Endothelial cell of umbilical vein (primary cell): ENCODE measurements around the gene FOXK1. TPM values are rescaled to one million over a fixed set of nuclear protein-coding genes. Genes with fewer than 3 reads are reported as not detected.

Experiments
- BruUV-seq: library from RNA; stranded (reverse); fragments of 400-500 nt; replicated peaks from 2 replicates; lab custom pipeline; 2021; lab: Mats Ljungman, UMichigan
- CTCF ChIA-PET: fragments of 300-600, 350-600 bp; sonication (Branson Sonifier 250); formaldehyde crosslinking; loops from one replicate; lab custom pipeline; 2021; ENCODE audit warnings: antibody characterized with exemption, inconsistent platforms; lab: Charles Lee
- POLR2A ChIA-PET: fragments of 300-600, 350-600 bp; sonication (Branson Sonifier 250); formaldehyde crosslinking; loops from one replicate; lab custom pipeline; 2021; ENCODE audit warnings: antibody characterized with exemption, inconsistent platforms; lab: Charles Lee
- DNase-seq: peaks from one replicate; pipeline ENCODE4 v3.0.0-alpha.2; 2011; ENCODE audit warnings: low read depth, low spot score
- FAIRE-seq: peaks from 2 replicates; lab custom pipeline; 2011; peaks lifted over from hg19 to GRCh38; lab: Jason Lieb, UNC
- H2AFZ ChIP-seq: 2 replicates; pipeline ENCODE4 v1.6.0; 2012; ENCODE audit warnings: low read depth, low read length, control low read depth, inconsistent platforms
- H3K27ac ChIP-seq: 2 replicates; pipeline ENCODE4 v1.5.1; 2011; ENCODE audit warnings: low read depth, mild to moderate bottlenecking, control low read depth, low read length, moderate library complexity; ENCODE audit not compliant: insufficient read depth
- H3K27me3 ChIP-seq, 2 experiments: 2 replicates each; pipeline versions ENCODE4 v1.6.0 to v1.6.1; 2011; ENCODE audit warnings: low read length in 2 of 2, mixed read lengths in 1 of 2; ENCODE audit not compliant: control insufficient read depth in 2 of 2, insufficient read depth in 2 of 2
- H3K36me3 ChIP-seq, 2 experiments: 2 replicates in 1 of 2; 3 replicates in 1 of 2; pipeline ENCODE4 v1.5.1; 2011; ENCODE audit warnings: low read length in 2 of 2, mild to moderate bottlenecking in 1 of 2, moderate library complexity in 1 of 2; ENCODE audit not compliant: control insufficient read depth in 2 of 2, insufficient read depth in 2 of 2; ENCODE audit errors: extremely low read depth in 1 of 2
- H3K4me1 ChIP-seq: 3 replicates; pipeline ENCODE4 v1.5.1; 2011; ENCODE audit warnings: mild to moderate bottlenecking, low read length; ENCODE audit not compliant: control insufficient read depth, insufficient read depth; ENCODE audit errors: extremely low read depth
- H3K4me2 ChIP-seq: 2 replicates; pipeline ENCODE4 v1.6.1; 2011; ENCODE audit warnings: low read length, control low read depth, mixed read lengths; ENCODE audit not compliant: insufficient read depth
- H3K4me3 ChIP-seq, 3 experiments: fragments of 200-600 bp in 1 of 3; sonication (generic), shearing (Covaris generic) in 1 of 3; replicated peaks in 1 of 3; 2 replicates each; pipeline ENCODE4 v1.5.1; 2011 to 2016; ENCODE audit warnings: control low read depth in 3 of 3, low read length in 3 of 3, mild to moderate bottlenecking in 2 of 3, inconsistent platforms in 1 of 3, low read depth in 1 of 3, moderate library complexity in 1 of 3; ENCODE audit not compliant: insufficient read depth in 1 of 3
- H3K79me2 ChIP-seq: 2 replicates; pipeline ENCODE4 v1.6.0; 2012; ENCODE audit warnings: low read length, inconsistent platforms; ENCODE audit not compliant: control insufficient read depth, insufficient read depth
- H3K9ac ChIP-seq: replicated peaks from 2 replicates; pipeline ENCODE3; 2011; ENCODE audit warnings: low read length, control low read depth; ENCODE audit not compliant: insufficient read depth; ENCODE audit errors: extremely low read depth
- H3K9me1 ChIP-seq: replicated peaks from 3 replicates; pipeline ENCODE4 v1.6.0; 2011; ENCODE audit warnings: mild to moderate bottlenecking, low read length; ENCODE audit not compliant: control insufficient read depth, insufficient read depth; ENCODE audit errors: extremely low read depth
- H3K9me3 ChIP-seq: replicated peaks from 2 replicates; pipeline ENCODE4 v1.5.1; 2012; ENCODE audit warnings: low read length, inconsistent platforms; ENCODE audit not compliant: control insufficient read depth, insufficient read depth
- H4K20me1 ChIP-seq: replicated peaks from 2 replicates; pipeline ENCODE3; 2011; ENCODE audit warnings: mild to moderate bottlenecking, low read length; ENCODE audit not compliant: control insufficient read depth, insufficient read depth; ENCODE audit errors: extremely low read depth
- CTCF ChIP-seq, 2 donors: IDR thresholded peaks; 1 replicate in 1 of 2; 2 replicates in 1 of 2; pipeline ENCODE4 v1.5.1; 2011; ENCODE audit warnings: low read length in 2 of 2, mild to moderate bottlenecking in 2 of 2, moderate library complexity in 2 of 2, control low read depth in 1 of 2, inconsistent platforms in 1 of 2, low read depth in 1 of 2; ENCODE audit not compliant: insufficient read depth in 1 of 2; ENCODE audit errors: extremely low read depth in 1 of 2
- EZH2 ChIP-seq: IDR thresholded peaks from 2 replicates; pipeline ENCODE4 v1.6.1; 2012; ENCODE audit warnings: borderline replicate concordance, low read depth, mild to moderate bottlenecking, moderate library complexity, low read length, inconsistent platforms; ENCODE audit not compliant: severe bottlenecking
- FOS ChIP-seq: IDR thresholded peaks from 2 replicates; pipeline ENCODE4 v1.6.1; 2011; ENCODE audit warnings: mild to moderate bottlenecking, low read length, moderate library complexity, borderline replicate concordance; ENCODE audit not compliant: insufficient read depth
- GATA2 ChIP-seq: IDR thresholded peaks from 2 replicates; pipeline ENCODE4 v1.7.0; 2011; ENCODE audit warnings: low read depth, mild to moderate bottlenecking, moderate library complexity, mixed read lengths, low read length; ENCODE audit not compliant: insufficient read length, insufficient read depth
- JUN ChIP-seq: IDR thresholded peaks from 2 replicates; pipeline ENCODE4 v1.6.1; 2011; ENCODE audit warnings: borderline replicate concordance, low read depth; ENCODE audit not compliant: insufficient read length, insufficient read depth
- MAX ChIP-seq: IDR thresholded peaks from 2 replicates; pipeline ENCODE4 v1.6.1; 2011; ENCODE audit not compliant: insufficient read depth, insufficient read length
- MYC ChIP-seq: IDR thresholded peaks from one replicate; pipeline ENCODE4 v1.6.1; 2011; ENCODE audit warnings: mild to moderate bottlenecking, low read depth, low read length
- POLR2A ChIP-seq: IDR thresholded peaks from 2 replicates; pipeline ENCODE4 v1.6.1; 2012; ENCODE audit warnings: low read depth, mild to moderate bottlenecking, control low read depth, low read length
- POLR2AphosphoS5 ChIP-seq: IDR thresholded peaks from 2 replicates; pipeline ENCODE4 v1.6.1; 2012; ENCODE audit warnings: low read depth, mild to moderate bottlenecking, control low read depth, low read length, moderate library complexity; ENCODE audit not compliant: insufficient read depth
- dilution Hi-C: fragments of 300-500 bp; cut with MboI; formaldehyde crosslinking; loops from one replicate; pipeline ENCODE4 v1.15.0; 2019; ENCODE audit warnings: low sequenced_read_pairs; ENCODE audit not compliant: extremely low pct_ligation_motif_present
- intact Hi-C: fragments of 100-400 bp; cut with micrococcal nuclease; formaldehyde crosslinking; loops from one replicate; pipeline ENCODE4 v1.10.0; 2022
- polyA plus RNA-seq, 4 experiments: library from polyadenylated mRNA; depleted of rRNA in 3 of 4; stranded (reverse) in 3 of 4; unstranded in 1 of 4; fragments of >200 nt; gene quantifications; 2 replicates each; pipeline versions ENCODE4 v1.2.1 to v1.2.3, GENCODE V29; 2011 to 2012; ENCODE audit warnings: missing spikeins in 1 of 4
- total RNA-seq: library from RNA; stranded (reverse); gene quantifications from 2 replicates; pipeline ENCODE4 v1.2.3, GENCODE V29; 2021

The FOXK1 gene
- total and polyA plus RNA-seq, 2 donors (not counting 3 experiments of a cell fraction or from before 2014, with no cell fraction given), result 8.0 to 52.1 TPM

- intact Hi-C loops, result loop anchor here (1.0 kb wide), 5 partner anchors 22 to 71 kb away; no protein-coding TSS in a partner anchor
- dilution Hi-C loops, result no loop called here
- Histone ChIP-seq H3K9ac (peak overlapping the region; percentile 69), H3K36me3 (peaks cover 0 to 4% of the 10 kb centered on the region in 2 experiments), H2AFZ (no peak overlapping the region), H3K9me1 (no peaks in the 10 kb centered on the region), H3K27me3 (no peaks in the 10 kb centered on the region), H3K4me1 (peaks cover 19% of the 10 kb centered on the region), H3K79me2 (peaks cover 64% of the 10 kb centered on the region), H3K27ac (peak overlapping the region; percentile 87), H3K4me3 (peak overlapping the region; percentile 69 to 76 (median 74)), H4K20me1 (no peaks in the 10 kb centered on the region), H3K4me2 (peak overlapping the region; percentile 86), H3K9me3 (no peaks in the 10 kb centered on the region)
- peak; percentile 74 for TF ChIP-seq POLR2A
- TF ChIP-seq MAX, result no peak
- peak; percentile 85 for TF ChIP-seq FOS
- TF ChIP-seq POLR2AphosphoS5, result peak; percentile 88
- TF ChIP-seq CTCF (IDR thresholded peaks at IDR 0.05; ENCODE audit: extremely low read depth in 1 of 2, insufficient read depth in 1 of 2, low read depth in 1 of 2, low read length in 2 of 2), result no peak
- TF ChIP-seq JUN, result peak; percentile 16
- TF ChIP-seq EZH2, result no peak
- peak; percentile 73 for TF ChIP-seq GATA2
- TF ChIP-seq MYC, result peak; percentile 14
- BruUV-seq, result TSS peak; percentile 64
- ChIA-PET POLR2A (interaction anchor here (0.8 to 1.2 kb wide), 3 partner anchors 24 to 91 kb away, joined by 3 to 6 read pairs (median 5); partner anchors contain the start of gene AP5Z1), CTCF (interaction anchor here (0.7 to 2.9 kb wide), 3 partner anchors 42 to 62 kb away, joined by 3 to 9 read pairs (median 4); no protein-coding TSS in a partner anchor)
- FAIRE-seq (peak; percentile 91), DNase-seq (peak; percentile 80)
Measured at GRCh38 chr7:4683884-4684565, 1.9 kb downstream of the FOXK1 start.
